ENCODE measurements around the gene SLC2A9.

- TF ChIP-seq CTCF (conservative IDR thresholded peaks at IDR 0.05 in 1 of 2, IDR thresholded peaks at IDR 0.05 in 1 of 2; ENCODE audit: low read depth in 1 of 2, low read length in 2 of 2) (no peak), EZH2 (IDR thresholded peaks at IDR 0.05; ENCODE audit: low read length, missing control alignments) (no peak)
Measured at GRCh38 chr4:10009861-10010500, 11.3 kb downstream of the SLC2A9 start.
